SU-DHL-6 (cell line): ENCODE data around the gene GFI1B.
"Not testable (repeated sequence)": the region's sequence is repeated elsewhere in the genome, so short reads cannot be mapped to it uniquely, and the experiment has no call there.

Experiments used
- H2AFZ ChIP-seq: fragments of 200-600 bp; sonication (generic); 2 replicates; pipeline ENCODE4 v1.6.1; 2014; ENCODE audit warnings: low read depth, mild to moderate bottlenecking, moderate library complexity, mixed read lengths, antibody characterized with exemption, low read length; ENCODE audit not compliant: severe bottlenecking
- H3F3A ChIP-seq: fragments of 200-600 bp; shearing (Covaris generic); 2 replicates; pipeline ENCODE4 v1.6.0; 2016; ENCODE audit warnings: antibody characterized with exemption, mild to moderate bottlenecking; ENCODE audit not compliant: insufficient read depth
- H3K27ac ChIP-seq: fragments of 200-600 bp; sonication (generic); 2 replicates; pipeline ENCODE4 v1.5.1; 2016; ENCODE audit warnings: low read depth, mild to moderate bottlenecking, low read length, moderate library complexity, mixed read lengths
- H3K27me3 ChIP-seq: fragments of 200-600 bp; sonication (generic), shearing (Covaris generic); 2 replicates; pipeline ENCODE4 v1.6.0; 2014; ENCODE audit warnings: mild to moderate bottlenecking, low read length
- H3K36me3 ChIP-seq: fragments of 200-600 bp; sonication (generic); 2 replicates; pipeline ENCODE4 v1.6.1; 2014; ENCODE audit warnings: mild to moderate bottlenecking, low read length, mixed read lengths
- H3K4me2 ChIP-seq: fragments of 300-600, 200-600 bp; shearing (Covaris generic), sonication (generic); 2 replicates; pipeline ENCODE4 v1.6.0; 2014; ENCODE audit warnings: low read length, low read depth, mild to moderate bottlenecking; ENCODE audit not compliant: poor library complexity, severe bottlenecking
- H3K4me3 ChIP-seq: fragments of 200-600 bp; sonication (generic); 2 replicates; pipeline ENCODE4 v1.5.1; 2014; ENCODE audit warnings: antibody characterized with exemption, low read length, mild to moderate bottlenecking, mixed read lengths; ENCODE audit not compliant: insufficient read depth, poor library complexity, severe bottlenecking
- H3K79me2 ChIP-seq: fragments of 200-600 bp; sonication (generic); 2 replicates; pipeline ENCODE4 v1.6.1; 2014; ENCODE audit warnings: mild to moderate bottlenecking, low read length, moderate library complexity; ENCODE audit not compliant: insufficient read depth
- H3K9ac ChIP-seq: fragments of 200-600 bp; sonication (generic); 2 replicates; pipeline ENCODE4 v1.7.0; 2014; ENCODE audit warnings: mild to moderate bottlenecking, low read length
- H3K9me2 ChIP-seq: fragments of 200-600 bp; sonication (generic); replicated peaks from 2 replicates; pipeline ENCODE4 v1.6.1; 2014; ENCODE audit warnings: low read length; ENCODE audit not compliant: insufficient read depth
- H3K9me3 ChIP-seq: fragments of 200-600 bp; sonication (generic); 2 replicates; pipeline ENCODE4 v1.6.1; 2014; ENCODE audit warnings: low read length, mixed read lengths; ENCODE audit not compliant: insufficient read depth
- H4K20me1 ChIP-seq: fragments of 200-600 bp; sonication (generic); 2 replicates; pipeline ENCODE4 v1.6.1; 2014; ENCODE audit warnings: low read depth, mild to moderate bottlenecking, antibody characterized with exemption, low read length, moderate library complexity, mixed read lengths
- CTCF ChIP-seq: fragments of 200-600 bp; sonication (generic); IDR thresholded peaks from one replicate; pipeline ENCODE4 v1.5.1; 2017; ENCODE audit warnings: antibody characterized with exemption, mild to moderate bottlenecking, low read length, moderate library complexity; ENCODE audit not compliant: insufficient read depth, poor library complexity, severe bottlenecking
- EZH2phosphoT487 ChIP-seq: fragments of 200-600 bp; sonication (generic), shearing (Covaris generic); conservative IDR thresholded peaks from 2 replicates; pipeline ENCODE4 v1.6.1; 2018; ENCODE audit warnings: mild to moderate bottlenecking, antibody characterized with exemption, low read length, moderate library complexity, mixed read lengths

The GFI1B gene

GRCh38 chr9:132997591-132997990 is 19.1 kb downstream of the GFI1B start:
- H3K4me2 ChIP-seq, result no peak overlapping the region

GRCh38 chr9:132998221-132998620 is 19.7 kb downstream of the GFI1B start:
- H3K4me2 ChIP-seq, H3K27ac ChIP-seq: not testable (repeated sequence)

More at GRCh38 chr9:132997591-132997990, 19.1 kb downstream of the GFI1B start:
- H3K79me2 ChIP-seq, result no peaks in the 10 kb centered on the region
- no peak overlapping the region for H3K4me3 ChIP-seq
- TF ChIP-seq CTCF (no peak), EZH2phosphoT487 (no peak)
- no peaks in the 10 kb centered on the region for H3K27me3 ChIP-seq
- no peaks in the 10 kb centered on the region for H3F3A ChIP-seq
- no peak overlapping the region for H3K9ac ChIP-seq
- no peaks in the 10 kb centered on the region for H3K36me3 ChIP-seq
- no peaks in the 10 kb centered on the region for H3K9me3 ChIP-seq
- H2AFZ ChIP-seq, result no peak overlapping the region
- no peaks in the 10 kb centered on the region for H4K20me1 ChIP-seq
- H3K9me2 ChIP-seq, result no peaks in the 10 kb centered on the region
- no peak overlapping the region for H3K27ac ChIP-seq

GRCh38 chr9:132998831-132999635 is 20.5 kb downstream of the GFI1B start:
- Histone ChIP-seq H2AFZ (no peak overlapping the region), H3K27me3 (no peaks in the 10 kb centered on the region), H3K4me3 (no peak overlapping the region), H3K9ac (no peak overlapping the region), H3K4me2 (no peak overlapping the region), H3K9me3 (no peaks in the 10 kb centered on the region), H3K9me2 (no peaks in the 10 kb centered on the region), H4K20me1 (no peaks in the 10 kb centered on the region), H3K79me2 (no peaks in the 10 kb centered on the region), H3F3A (no peaks in the 10 kb centered on the region), H3K27ac (no peak overlapping the region), H3K36me3 (no peaks in the 10 kb centered on the region)
- no peak for TF ChIP-seq CTCF
- no peak for TF ChIP-seq EZH2phosphoT487

More at GRCh38 chr9:132998221-132998620, 19.7 kb downstream of the GFI1B start:
- not testable (repeated sequence) for H3K79me2 ChIP-seq, H3K9me3 ChIP-seq, H3K27me3 ChIP-seq, H3F3A ChIP-seq, H3K9ac ChIP-seq, H3K4me3 ChIP-seq, H3K9me2 ChIP-seq, H4K20me1 ChIP-seq, H3K36me3 ChIP-seq, H2AFZ ChIP-seq
